ENCODE measurements around the gene ANO8.
"Not testable (repeated sequence)": the region's sequence is repeated elsewhere in the genome, so short reads cannot be mapped to it uniquely, and the experiment has no call there.

ANO8 gene

DNA sequence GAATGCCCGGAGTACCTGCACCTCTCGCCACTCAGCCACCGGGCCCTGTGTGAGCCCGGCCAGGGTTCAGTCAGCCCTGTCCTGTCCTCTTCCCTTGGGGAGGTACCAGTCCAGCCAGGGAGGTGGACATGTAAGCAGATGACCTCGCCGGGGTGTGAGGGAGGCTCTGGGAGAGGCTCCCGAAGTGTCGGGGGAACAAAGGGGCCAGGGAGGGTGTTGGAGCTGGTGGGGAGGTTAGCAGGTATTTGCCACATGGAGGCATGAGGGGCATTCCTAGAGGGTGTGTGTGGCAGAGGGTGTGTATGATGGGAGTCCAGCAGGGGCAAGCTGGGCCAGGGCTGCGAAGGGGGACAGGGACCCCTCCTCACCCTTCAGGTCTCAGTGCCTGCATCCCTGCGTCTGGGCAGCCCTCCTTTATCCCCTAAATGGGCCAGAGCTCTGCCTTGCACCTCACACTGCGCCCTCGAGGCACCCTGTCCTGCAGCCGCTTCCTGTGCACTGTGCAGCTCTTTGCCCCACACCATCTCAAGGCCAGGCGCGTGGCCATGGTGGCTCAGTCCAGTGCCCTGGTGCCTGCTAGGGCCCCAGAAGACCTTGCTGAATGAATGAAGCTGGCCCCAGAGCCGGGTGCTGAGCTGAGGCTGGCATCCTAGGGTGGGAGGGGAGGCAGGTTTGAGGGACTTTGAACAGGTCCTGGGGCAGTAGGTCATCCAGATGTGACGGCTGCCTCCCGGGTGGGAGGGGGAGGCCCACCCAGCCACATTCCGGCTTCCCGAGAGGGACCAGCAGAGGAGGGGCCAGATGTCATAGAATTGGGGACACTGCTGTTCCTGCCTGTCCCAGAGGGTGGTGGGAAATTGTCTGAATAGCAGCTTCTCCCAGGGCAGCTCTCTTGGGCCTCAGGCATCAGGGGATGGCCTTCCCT, 22.2 kb downstream of the ANO8 start:
- DNase-seq (ENCODE audit: low read depth in 2 of 2): no peak

DNA sequence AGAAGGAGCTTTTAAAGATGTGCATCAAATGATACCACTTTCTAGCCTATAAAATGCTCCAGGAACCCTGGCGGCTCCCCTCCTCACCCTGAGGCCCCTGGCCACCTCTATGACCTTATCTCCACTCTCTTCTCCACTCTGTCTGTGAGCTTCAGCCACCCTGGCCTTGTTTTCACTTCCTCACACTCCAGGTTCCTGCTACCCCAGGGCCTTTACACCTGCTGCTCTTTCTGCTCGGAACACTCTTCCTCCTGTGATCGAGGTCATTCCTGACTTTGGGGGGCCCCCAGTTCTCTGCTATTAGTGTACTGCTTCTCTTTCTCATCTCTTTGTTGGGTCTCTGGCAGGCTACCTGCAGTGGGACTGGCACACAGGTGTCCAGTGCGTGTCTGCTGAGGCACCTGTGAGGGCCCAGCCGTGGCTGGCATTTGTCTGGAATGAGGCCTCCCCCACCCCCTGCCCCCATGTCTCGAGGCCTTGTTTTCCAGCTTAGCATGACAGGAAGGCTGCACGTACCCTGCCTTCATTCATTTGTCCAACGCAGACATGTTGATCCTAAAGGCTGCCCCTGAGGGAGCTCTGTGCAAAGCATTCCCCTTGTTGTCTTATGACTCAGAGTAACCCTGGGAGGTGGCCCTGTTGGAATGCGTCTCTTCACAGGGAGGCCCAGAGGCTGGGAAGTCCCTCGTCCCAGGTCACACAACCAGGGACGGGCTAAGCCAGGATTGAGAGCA, 23.0 kb downstream of the ANO8 start:
- no peak for DNase-seq (ENCODE audit: low read depth in 2 of 2)

DNA sequence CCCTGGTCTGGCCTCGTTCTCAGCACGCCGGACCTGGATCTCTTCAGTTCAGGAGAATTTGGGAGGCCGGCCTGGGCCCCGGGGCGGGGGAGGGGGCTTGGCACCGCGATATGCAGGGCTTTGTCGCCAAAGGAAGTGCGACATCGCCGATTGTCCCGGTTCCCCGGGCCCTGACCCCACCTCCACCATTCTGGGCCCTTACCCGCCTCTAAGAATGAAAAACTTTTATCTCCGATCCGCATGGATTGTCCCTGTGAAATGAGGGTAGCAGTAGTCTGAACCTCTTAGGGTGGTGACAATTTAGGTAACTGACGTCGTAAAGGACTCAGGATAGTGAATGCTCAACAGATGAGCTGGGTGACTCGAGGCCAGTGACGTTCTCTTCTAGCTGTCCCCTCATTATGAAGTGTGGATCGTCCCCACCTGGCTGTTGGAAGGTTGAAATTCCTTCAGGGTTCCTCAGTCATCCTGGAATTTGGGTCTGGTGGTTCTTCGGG, 24.6 kb downstream of the ANO8 start:
- no peak for DNase-seq (ENCODE audit: low read depth in 2 of 2)

DNA sequence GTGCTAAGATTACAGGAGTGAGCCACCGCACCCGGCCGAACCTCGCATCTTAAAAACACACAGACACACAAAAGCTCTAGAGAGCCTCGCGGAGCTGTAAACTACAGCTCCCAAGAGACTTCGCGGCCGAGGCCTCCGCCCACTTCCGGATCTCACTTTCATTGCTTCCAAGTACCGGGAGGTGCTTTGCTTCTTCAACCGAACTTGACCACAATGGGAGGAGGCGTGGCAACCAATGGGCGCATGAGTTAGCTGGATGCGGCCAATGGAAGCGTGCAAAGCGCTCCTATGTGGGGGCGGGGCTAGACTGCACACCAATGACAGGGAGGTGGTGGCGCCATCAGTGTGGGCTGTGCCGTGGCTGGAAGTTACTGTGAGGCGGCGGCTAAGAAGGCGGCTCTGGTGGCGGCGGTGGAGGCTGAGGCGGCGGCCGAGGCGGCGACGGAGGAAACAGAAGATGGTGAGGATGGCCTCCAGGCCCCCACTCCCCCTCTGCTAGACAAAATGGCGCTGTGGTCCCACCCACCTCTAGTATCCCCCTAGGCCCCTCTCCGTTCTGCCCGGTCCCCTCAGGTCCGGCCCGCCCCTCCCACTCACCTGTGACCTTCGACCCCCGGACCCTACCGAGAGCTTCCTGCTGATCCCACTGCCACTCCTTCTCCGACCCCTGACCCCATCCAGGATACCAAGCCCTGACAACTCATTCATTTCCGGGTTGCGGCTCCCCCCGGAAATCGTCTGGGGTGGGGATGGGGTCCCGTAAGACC, 25.3 kb downstream of the ANO8 start, which contains the start of gene DDA1:
Gene DDA1, plus strand, starts transcription at position 366 of the 767 bp plus-strand sequence. Its CDS starts 92 bp downstream, at position 458.
- DNase-seq (ENCODE audit: low read depth in 2 of 2): peak; percentile 94 to 96

DNA sequence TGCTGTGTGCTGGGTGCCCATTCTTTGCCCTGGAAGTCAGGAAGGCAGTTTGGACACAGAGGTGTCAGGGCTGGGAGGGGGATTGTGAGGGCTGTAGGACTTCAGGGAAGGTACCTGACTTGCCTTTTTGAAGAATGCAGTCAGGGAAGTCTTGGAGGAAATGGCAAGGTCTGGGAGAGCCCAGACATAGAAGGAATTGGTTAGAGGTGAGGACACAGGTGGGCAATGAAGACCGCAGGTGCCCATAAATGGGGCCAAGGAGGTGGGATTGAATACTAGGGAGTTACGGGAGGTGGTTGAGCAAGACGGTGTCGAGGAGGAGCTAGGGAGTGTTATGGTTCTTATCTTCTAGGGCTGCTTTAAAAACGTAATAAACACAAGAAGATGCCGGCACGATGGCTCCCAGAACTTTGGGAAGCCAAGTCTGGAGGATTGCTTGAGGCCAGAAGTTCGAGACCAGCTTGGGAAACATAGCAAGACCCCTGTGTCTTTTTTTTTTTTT, 26.7 kb downstream of the ANO8 start:
- no peak for DNase-seq (ENCODE audit: low read depth in 2 of 2)

DNA sequence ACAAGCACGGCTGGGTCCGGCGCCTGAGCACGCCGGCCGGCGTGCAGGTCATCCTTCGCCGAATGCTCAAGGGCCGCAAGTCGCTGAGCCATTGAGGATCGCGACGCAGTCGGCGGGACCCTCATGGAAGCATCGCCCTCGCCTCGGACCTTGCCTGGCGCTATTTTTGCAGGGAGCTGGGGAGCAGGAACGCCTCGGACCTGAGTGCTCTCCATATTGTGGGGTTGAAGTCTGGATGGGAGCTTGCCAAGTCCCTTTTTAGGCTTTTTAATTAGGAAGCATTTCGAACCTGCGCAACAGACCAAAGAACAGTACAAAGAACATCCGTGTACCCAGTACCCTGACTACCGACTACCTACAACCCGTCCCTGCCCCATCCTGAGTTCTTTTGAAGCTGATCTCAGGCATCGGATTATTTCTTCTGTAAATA, 28.4 kb downstream of the ANO8 start:
- DNase-seq (ENCODE audit: low read depth in 2 of 2): no peak

DNA sequence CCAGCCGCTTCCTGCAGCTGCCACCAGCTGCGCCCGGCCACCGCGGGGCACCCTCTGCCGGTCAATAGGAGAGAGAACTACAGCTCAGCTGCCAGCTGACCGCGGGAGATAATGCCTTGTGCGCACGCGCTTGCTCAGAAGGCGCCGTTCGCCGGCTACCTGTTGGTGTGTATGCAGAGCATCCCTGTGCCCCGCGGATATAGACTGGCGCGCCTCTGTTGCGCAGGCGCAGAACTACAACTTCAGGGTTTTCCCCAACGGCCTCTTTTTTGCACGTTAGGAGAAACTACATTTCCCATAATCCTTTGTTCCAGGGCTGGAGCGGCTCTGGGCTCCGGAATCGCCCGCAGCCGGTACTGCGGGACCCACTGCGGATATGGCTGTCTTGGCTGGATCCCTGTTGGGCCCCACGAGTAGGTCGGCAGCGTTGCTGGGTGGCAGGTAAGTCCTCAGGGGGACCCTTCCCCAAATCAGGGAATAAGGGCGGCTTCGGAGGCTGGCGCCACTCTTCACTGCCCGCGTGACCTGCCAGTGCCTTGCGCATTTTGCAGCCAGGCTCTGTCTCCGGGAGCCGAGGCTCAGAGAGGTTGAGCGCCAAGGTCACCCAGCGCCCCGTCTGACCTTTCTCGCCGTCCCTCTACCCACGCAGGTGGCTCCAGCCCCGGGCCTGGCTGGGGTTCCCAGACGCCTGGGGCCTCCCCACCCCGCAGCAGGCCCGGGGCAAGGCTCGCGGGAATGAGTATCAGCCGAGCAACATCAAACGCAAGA, 29.0 kb downstream of the ANO8 start, which contains the start of gene MRPL34:
Gene MRPL34, plus strand, starts transcription at position 356 of the 768 bp plus-strand sequence. Its CDS starts 21 bp downstream, at position 377.
- DNase-seq (ENCODE audit: low read depth in 2 of 2): peak; percentile 84 to 86

DNA sequence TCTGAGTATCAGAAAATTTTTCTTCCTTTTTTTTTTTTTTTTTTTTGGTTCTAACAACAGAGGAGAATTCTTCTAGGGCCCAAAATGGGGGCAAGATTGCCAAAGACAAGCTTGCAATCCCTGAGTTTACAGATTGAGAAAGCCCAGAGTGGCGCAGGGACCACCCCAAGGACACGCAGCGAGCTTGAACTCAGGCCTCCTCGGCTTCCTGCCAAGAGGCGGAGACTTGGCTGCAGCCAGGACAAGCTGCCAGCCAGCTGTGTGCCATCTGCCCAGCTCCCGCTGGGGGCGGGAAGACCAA, 29.5 kb downstream of the ANO8 start:
- no peak for DNase-seq (ENCODE audit: low read depth in 2 of 2)

DNA sequence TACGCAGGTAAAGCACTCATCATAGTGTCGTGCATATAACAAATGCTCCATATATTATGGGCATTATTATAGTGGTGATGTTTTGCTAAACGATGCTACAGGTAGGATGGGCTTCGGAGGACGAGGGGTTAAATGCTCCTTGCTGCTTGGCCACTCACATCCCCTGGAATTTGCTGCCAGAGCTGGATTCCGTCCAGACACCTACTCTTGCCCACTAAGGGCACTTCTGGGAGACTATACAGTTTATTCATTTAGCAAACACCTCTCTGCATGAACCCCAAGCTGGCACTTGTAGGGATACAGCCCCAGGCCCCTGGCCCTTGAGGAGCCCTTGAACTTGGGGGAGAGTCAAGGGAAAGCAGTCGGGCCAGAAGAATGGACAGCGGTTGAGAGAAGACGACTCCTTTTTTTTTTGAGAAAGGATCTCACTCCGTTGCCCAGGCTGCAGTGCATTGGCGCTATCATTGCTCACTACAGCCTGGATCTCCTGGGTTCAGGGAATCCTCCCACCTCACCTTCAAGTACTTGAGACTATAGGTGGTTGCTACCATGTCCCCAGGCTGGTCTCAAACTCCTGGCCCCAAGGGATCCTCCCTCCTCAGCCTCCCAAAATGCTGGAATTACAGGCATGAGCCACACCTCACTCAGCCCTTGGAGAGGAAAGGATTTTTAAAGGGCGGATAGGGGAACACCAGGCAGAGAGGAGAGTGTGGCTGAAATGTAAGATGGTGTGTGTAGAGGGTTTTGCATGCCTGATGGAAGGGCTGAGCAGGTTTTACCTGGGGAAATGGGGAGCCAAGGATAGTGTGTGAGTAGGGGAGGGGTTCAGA, 30.1 kb downstream of the ANO8 start:
- DNase-seq (ENCODE audit: low read depth in 2 of 2): no peak

DNA sequence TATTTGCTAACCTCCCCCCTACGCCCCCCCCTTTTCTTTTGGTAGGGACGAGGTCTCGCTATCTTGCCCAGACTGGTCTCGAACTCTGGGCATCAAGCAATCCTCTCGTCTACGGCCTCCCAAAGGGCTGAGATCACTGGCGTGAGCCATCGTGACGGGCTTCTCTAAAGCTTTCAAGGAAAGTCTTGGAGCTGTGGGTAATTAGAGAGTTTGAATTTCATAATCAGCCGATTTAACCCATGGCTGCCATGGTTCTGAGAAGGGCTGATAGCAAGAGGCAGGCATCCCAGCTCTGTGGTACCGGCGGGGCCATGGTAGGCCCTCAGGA, 30.8 kb downstream of the ANO8 start:
- DNase-seq (ENCODE audit: low read depth in 2 of 2): no peak

DNA sequence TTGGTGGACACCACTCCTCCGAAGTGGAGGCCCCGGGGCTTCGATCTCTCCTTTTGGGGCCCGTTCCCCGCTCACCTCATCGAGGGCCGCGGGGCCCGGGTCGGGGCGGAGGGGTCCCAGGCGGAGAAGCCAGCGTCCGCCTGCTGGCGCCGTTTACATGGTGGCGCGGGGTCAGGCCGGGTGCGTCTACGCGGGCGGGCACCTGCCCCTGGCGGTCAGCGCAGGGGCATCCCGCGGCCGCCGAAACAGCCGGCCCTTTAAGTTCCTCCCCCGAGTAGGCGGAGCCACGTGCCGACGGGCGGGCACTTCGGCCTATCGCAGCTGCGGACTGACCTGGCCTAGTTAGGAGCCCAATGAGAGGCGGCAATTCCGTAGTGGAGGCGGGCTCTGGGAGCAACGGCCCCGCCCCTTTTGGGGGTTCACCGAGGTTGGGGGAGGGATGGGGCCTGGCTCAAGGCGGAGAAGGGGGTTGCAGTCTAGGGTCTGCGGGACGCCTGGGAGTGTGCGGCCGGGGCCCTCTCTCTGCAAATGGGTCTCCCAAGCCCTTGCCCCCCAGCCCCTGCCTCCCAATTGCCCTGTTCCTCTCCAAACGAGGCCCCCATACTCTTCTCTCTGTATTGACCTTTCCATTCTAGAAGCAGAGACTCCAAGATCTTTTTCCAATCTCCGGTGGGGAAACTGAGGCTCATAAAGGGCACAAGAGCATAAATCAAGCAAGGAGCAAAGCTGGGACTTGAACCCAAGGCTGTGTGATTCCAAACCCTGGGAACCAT, 31.3 kb downstream of the ANO8 start, which contains the start of gene ABHD8:
Gene ABHD8, minus strand, starts transcription at position 259 of the 773 bp plus-strand sequence. CDS start 1,809 bp downstream, outside the sequence.
- peak; percentile 82 to 89 for DNase-seq (ENCODE audit: low read depth in 2 of 2)

DNA sequence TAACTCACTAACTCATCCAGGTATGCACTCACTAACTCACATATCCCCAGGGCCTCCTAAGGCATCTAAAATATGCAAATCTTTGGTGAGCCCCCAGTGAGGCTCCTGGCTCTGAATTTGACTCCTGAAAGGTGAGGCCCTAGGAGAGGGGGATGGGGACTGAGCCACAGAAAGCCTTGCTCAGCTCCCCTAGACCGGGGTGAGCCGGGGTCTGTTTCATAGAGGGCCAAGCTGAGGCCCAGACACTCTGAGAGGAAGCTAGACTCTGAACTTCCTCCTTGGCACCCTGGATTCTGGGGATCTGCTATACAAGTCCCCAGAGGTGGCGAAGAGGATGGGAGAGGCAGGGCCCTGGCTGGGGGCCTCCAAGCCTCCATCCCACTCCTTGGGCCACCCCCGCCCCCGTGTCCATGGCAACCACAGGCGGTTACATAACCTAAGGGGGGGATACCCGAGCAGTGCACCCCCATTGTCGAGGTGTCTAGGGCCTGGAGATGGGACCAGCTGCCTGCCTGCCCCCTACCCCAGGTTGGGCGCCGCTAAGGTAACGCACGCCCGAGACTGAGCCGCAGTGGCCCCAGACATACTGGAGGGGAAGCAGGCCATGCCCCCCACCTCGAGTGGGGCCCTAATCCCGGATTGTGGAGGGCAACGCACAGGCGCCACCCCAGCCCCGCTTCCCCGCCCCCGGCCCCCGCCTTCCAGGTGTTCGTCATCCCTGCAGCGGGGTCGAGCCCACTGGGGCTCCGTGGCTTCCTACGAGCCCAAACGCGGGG, 32.1 kb downstream of the ANO8 start:
- DNase-seq (ENCODE audit: low read depth in 2 of 2): no peak

DNA sequence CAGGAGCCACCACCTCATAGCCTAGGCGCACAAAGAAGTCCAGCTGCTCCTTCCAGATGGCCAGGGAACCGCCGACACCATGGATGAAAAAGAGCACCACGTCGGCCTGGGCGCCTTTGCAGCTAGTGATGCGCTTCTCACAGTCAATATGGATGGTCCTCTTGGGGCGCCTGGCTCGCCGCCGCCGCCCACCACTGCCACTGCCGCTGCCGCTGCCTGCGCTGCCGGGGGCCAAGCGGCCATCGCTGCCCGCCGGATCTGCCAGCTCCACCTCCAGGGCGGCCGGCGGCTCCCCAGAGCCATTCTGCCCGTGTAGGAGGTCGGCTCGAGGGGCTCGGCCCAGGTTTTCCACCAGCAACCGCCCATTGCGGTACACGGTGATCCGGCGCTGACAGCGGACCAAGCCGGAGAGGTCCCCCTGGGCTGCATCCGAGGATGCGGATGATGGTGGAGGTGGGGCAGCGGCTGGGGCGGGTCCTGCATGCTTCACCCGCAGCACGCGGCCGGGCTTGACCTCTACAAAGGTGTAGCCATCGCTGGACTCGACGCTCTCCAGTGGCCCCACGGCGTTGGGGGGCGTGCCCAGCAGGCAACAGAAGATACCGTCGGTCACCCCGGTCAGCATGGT, 33.5 kb downstream of the ANO8 start:
- no peak for DNase-seq (ENCODE audit: low read depth in 2 of 2)

DNA sequence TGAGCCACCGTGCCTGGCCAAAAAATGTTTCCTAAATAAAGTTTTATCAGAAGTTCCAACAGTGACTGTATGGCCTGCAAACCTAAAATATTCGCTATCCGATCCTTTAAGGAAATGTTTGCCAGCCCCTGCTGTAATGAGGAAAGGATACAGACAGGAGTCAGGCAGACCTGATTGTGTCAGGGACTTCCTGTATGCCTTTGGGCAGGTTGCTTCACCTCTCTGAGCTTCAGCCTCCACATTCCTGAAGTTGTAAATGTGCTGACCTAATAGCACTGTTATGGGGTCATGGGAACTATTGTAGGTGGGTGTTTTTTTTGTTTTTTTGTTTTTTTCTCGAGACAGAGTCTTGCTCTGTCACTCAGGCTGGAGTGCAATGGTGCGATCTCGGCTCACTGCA, 37.7 kb downstream of the ANO8 start:
- DNase-seq (ENCODE audit: low read depth in 2 of 2): no peak

DNA sequence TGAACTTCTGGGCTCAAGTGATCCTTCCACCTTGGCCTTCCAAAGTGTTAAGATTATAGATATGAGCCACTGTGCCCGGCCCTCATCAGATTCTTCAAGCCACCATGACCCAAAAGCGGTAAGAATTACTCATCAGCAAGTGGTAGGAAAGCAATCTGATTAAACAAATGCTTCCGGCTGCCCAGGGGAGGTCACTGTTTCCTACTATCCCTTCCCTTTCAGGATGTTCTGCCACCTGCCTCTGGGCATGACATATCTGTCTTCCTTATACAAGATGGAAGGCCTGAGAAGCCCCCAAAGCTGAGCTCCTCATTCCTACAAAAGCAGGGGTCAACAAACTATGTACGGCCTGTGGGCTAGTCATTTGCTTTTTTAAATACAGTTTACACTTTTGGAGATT, 38.4 kb downstream of the ANO8 start:
- no peak for DNase-seq (ENCODE audit: low read depth in 2 of 2)

DNA sequence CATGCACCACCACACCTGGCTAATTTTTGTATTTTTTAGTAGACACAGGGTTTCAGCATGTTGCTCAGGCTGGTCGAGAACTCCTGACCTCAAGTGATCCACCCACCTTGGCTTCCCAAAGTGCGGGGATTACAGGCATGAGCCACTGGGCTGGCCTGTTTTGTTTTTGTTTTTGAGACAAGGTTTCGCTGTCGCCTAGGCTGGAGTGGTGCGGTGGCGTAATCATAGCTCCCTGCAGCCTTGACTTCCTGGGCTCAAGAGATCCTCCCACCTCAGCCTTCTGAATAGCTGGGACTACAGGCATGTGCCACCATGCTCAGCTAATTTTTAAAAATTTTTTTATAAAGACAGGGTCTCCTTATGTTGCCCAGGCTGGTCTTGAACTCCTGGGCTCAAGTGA, 39.1 kb downstream of the ANO8 start:
- not testable (repeated sequence) for DNase-seq (ENCODE audit: low read depth in 2 of 2)

DNA sequence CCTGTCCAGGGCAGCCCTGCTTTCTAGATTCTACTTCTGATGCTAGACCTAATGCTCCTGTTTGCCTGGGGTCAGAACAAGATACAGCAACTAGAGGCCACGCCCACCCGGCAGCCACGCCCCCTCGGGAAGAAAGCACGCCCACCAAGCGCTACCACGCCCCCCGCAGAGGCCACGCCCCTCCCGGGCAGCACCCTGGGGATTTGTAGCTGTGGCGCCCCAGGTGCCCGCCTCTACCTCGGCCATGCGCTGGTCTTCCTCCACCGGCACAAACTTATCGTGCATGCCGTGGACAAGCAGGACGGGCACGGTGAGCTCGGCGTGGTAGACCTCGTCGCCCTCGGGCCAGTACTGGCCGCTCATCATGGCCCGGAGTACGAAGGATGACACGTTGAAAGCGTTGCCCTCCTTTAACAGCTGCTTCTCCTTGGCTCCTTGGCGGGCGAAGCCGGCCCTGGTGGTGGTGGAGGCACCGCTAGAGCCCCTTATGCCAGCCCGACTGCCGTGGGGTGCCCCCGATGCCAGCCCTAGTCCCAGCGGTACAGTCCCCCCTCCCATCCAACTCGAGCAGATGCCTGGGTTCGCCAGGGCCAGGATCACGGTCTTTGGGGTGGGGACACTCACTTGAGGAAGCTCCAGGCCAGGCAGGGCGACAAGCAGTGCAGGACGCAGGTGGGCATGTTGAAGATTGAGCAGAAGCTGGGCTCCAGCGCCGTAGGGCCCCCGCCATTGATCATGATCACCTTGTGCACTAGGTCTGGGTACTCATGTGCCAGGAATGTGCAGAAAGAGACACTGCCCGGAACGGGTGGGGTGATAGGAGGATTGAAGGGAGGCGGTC, 40.4 kb downstream of the ANO8 start:
- DNase-seq (ENCODE audit: low read depth in 2 of 2): no peak
